GM21619 (cell line): ENCODE data around the gene HDAC10.

ENCODE experiments used
- ATAC-seq: cut with Tn5 transposase; IDR thresholded peaks from one replicate; pipeline ENCODE4 v1.9.1; 2021; ENCODE audit not compliant: unreplicated experiment

The HDAC10 gene

GRCh38 chr22:50243685-50244419 lies 7.2 kb downstream of the HDAC10 start:
- ATAC-seq, result no peak

- ATAC-seq, result no peak
Observed at GRCh38 chr22:50242406-50242949, 8.6 kb downstream of the HDAC10 start.

GRCh38 chr22:50238755-50239154 lies 12.3 kb downstream of the HDAC10 start:
- no peak for ATAC-seq

GRCh38 chr22:50236731-50237409 lies 14.2 kb downstream of the HDAC10 start:
- no peak for ATAC-seq

- no peak for ATAC-seq
Observed at GRCh38 chr22:50233223-50233622, 17.8 kb downstream of the HDAC10 start.

- no peak for ATAC-seq
Observed at GRCh38 chr22:50232481-50233151, 18.4 kb downstream of the HDAC10 start.

- no peak for ATAC-seq
Observed at GRCh38 chr22:50229370-50229769, 21.7 kb downstream of the HDAC10 start.

GRCh38 chr22:50228366-50228765 lies 22.7 kb downstream of the HDAC10 start:
- no peak for ATAC-seq

- no peak for ATAC-seq
Observed at GRCh38 chr22:50227579-50228215, 23.4 kb downstream of the HDAC10 start.

GRCh38 chr22:50226875-50227165 lies 24.2 kb downstream of the HDAC10 start:
- ATAC-seq, result no peak

- ATAC-seq, result no peak
Observed at GRCh38 chr22:50226063-50226874, 24.8 kb downstream of the HDAC10 start.

GRCh38 chr22:50225200-50225969 lies 25.7 kb downstream of the HDAC10 start:
- no peak for ATAC-seq

- no peak for ATAC-seq
Observed at GRCh38 chr22:50224071-50224470, 27.0 kb downstream of the HDAC10 start.

- no peak for ATAC-seq
Observed at GRCh38 chr22:50222508-50222907, 28.6 kb downstream of the HDAC10 start.

- ATAC-seq, result no peak
Observed at GRCh38 chr22:50221410-50222300, 29.4 kb downstream of the HDAC10 start.

- no peak for ATAC-seq
Observed at GRCh38 chr22:50220603-50221409, 30.3 kb downstream of the HDAC10 start.

GRCh38 chr22:50219800-50220602 lies 31.1 kb downstream of the HDAC10 start:
- ATAC-seq, result no peak
